Measurements from ENCODE around the gene CLSTN2. TPM values are rescaled to one million over a fixed set of nuclear protein-coding genes. Genes with fewer than 3 reads are reported as not detected.

CLSTN2 gene
- under 0.01 and 0.07 TPM in 2 replicates for total RNA-seq

DNA sequence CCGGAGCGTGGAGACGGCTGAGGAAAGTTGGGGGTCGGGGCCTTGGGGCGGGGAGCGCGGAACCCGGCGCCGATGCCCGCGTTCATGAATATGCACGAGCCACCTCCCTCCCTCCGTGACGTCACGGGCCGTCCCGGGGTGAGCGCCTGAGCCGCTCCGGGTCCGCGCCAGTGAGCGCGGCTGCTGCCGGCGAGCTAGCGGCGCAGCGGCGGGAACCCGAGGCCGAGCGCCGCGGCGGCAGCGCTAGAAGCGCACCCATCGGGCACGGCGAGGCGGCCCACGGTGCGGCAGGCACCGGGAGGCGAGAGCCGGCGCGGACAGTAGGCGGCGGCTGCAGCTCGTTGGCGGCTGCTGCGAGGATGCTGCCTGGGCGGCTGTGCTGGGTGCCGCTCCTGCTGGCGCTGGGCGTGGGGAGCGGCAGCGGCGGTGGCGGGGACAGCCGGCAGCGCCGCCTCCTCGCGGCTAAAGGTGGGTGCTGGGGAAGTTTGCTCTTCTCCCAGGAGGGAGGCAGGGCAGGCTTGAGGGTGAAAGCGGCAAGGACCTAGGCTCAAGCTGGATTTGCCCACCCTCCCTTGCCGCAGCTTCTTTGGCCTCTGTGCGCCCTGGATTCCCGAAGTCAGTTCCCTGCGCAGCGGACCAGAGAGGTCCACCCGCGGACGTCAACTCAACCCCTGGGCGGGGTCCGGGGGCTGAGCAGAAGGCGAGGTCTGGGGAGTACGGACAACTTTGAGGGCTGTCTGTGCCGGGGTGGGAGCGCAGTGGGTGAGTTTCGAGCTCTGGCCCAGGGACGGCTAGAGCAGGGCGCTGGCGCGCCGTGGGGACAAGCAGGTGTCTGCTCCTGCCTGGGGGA lies at the start of gene CLSTN2:
Gene CLSTN2, plus strand, starts transcription at position 170 of the 850 bp plus-strand sequence.

Small RNAs within 50 kb of the gene (small RNA-seq; reads per million reads assigned to genes)
- gene AC048346.1, result not detected
